Measurements from ENCODE around the gene PTPN5. TPM values are rescaled to one million over a fixed set of nuclear protein-coding genes. Genes with fewer than 3 reads are reported as not detected.
"Not testable (repeated sequence)": the region's sequence is repeated elsewhere in the genome, so short reads cannot be mapped to it uniquely, and the experiment has no call there.

The PTPN5 gene
- polyA plus RNA-seq, 1 donor: 1.2 TPM

- WGBS (ENCODE audit: insufficient coverage, low lambda C conversion rate): no CpG with 5 or more reads among the region's 4 CpGs
- not testable (repeated sequence) for H3K27ac ChIP-seq (ENCODE audit: low read length); H3K4me1 ChIP-seq (ENCODE audit: control insufficient read depth, insufficient read depth, low read length); H3K27me3 ChIP-seq (ENCODE audit: control insufficient read depth, insufficient read depth, low read length); H3K4me3 ChIP-seq (ENCODE audit: low read length); H3K9me3 ChIP-seq (ENCODE audit: control insufficient read depth, low read depth, low read length); DNase-seq; H3K36me3 ChIP-seq (ENCODE audit: control insufficient read depth, insufficient read depth, low read length)
Measured at GRCh38 chr11:18691467-18692140, 100.0 kb downstream of the PTPN5 start.

GRCh38 chr11:18684267-18684666 lies 107.3 kb downstream of the PTPN5 start:
- H3K4me1 ChIP-seq (ENCODE audit: control insufficient read depth, insufficient read depth, low read length): no peaks in the 10 kb centered on the region
- no CpG with 5 or more reads among the region's 1 CpG for WGBS (ENCODE audit: insufficient coverage, low lambda C conversion rate)
- no peak overlapping the region for H3K27ac ChIP-seq (ENCODE audit: low read length)
- no peaks in the 10 kb centered on the region for H3K9me3 ChIP-seq (ENCODE audit: control insufficient read depth, low read depth, low read length)
- no peak for DNase-seq
- H3K27me3 ChIP-seq (ENCODE audit: control insufficient read depth, insufficient read depth, low read length): no peaks in the 10 kb centered on the region
- no peak overlapping the region for H3K4me3 ChIP-seq (ENCODE audit: low read length)
- H3K36me3 ChIP-seq (ENCODE audit: control insufficient read depth, insufficient read depth, low read length): no peaks in the 10 kb centered on the region

- no peaks in the 10 kb centered on the region for H3K9me3 ChIP-seq (ENCODE audit: control insufficient read depth, low read depth, low read length)
- H3K27me3 ChIP-seq (ENCODE audit: control insufficient read depth, insufficient read depth, low read length): no peaks in the 10 kb centered on the region
- WGBS (ENCODE audit: insufficient coverage, low lambda C conversion rate): no CpG with 5 or more reads among the region's 3 CpGs
- no peak for DNase-seq
- H3K4me3 ChIP-seq (ENCODE audit: low read length): no peak overlapping the region
- no peak overlapping the region for H3K27ac ChIP-seq (ENCODE audit: low read length)
- no peaks in the 10 kb centered on the region for H3K36me3 ChIP-seq (ENCODE audit: control insufficient read depth, insufficient read depth, low read length)
- H3K4me1 ChIP-seq (ENCODE audit: control insufficient read depth, insufficient read depth, low read length): no peaks in the 10 kb centered on the region
Measured at GRCh38 chr11:18682466-18682865, 109.1 kb downstream of the PTPN5 start.

GRCh38 chr11:18681949-18682348 lies 109.6 kb downstream of the PTPN5 start:
- H3K27ac ChIP-seq (ENCODE audit: low read length); H3K4me3 ChIP-seq (ENCODE audit: low read length); DNase-seq; H3K9me3 ChIP-seq (ENCODE audit: control insufficient read depth, low read depth, low read length); H3K36me3 ChIP-seq (ENCODE audit: control insufficient read depth, insufficient read depth, low read length); H3K27me3 ChIP-seq (ENCODE audit: control insufficient read depth, insufficient read depth, low read length); H3K4me1 ChIP-seq (ENCODE audit: control insufficient read depth, insufficient read depth, low read length): not testable (repeated sequence)
- no CpG with 5 or more reads among the region's 1 CpG for WGBS (ENCODE audit: insufficient coverage, low lambda C conversion rate)

Other genes with a start within 250 kb of the PTPN5 start
- 19.5 TPM for gene UEVLD, start 203.1 kb downstream of the PTPN5 start, polyA plus RNA-seq
- 4.3 TPM for gene MISFA, start 192.0 kb downstream of the PTPN5 start, polyA plus RNA-seq
- 16.5 TPM for gene SPTY2D1, start 157.5 kb downstream of the PTPN5 start, polyA plus RNA-seq
- 1.6 TPM for gene TMEM86A, start 93.0 kb downstream of the PTPN5 start, polyA plus RNA-seq
- gene IGSF22, start 65.6 kb downstream of the PTPN5 start, polyA plus RNA-seq: 1.5 TPM
- not detected for gene MRGPRX1, start 147.6 kb upstream of the PTPN5 start, polyA plus RNA-seq